ENCODE measurements around the gene SRGAP3. TPM values are rescaled to one million over a fixed set of nuclear protein-coding genes. Genes with fewer than 3 reads are reported as not detected.

Gene SRGAP3
- total and polyA plus RNA-seq, 2 donors (not counting 1 experiment from before 2014, with no cell fraction given), result 1.4 to 1.5 TPM

GRCh38 chr3:9071936-9072666 lies 177.3 kb downstream of the SRGAP3 start:
- Histone ChIP-seq H3K4me1 (ENCODE audit: control insufficient read depth in 2 of 2, insufficient read depth in 2 of 2, low read length in 2 of 2) (no peaks in the 10 kb centered on the region), H3K9ac (ENCODE audit: low read length) (no peak overlapping the region), H3K79me2 (ENCODE audit: control insufficient read depth, insufficient read depth, low read length) (no peaks in the 10 kb centered on the region), H3K4me3 (ENCODE audit: control extremely low read depth in 1 of 5, extremely low read depth in 1 of 5, insufficient read depth in 1 of 5, low read depth in 2 of 5, low read length in 4 of 5) (no peak overlapping the region), H3K27ac (ENCODE audit: low read length in 2 of 2) (no peak overlapping the region), H3K9me3 (ENCODE audit: control extremely low read depth in 1 of 3, control insufficient read depth in 2 of 3, insufficient read depth in 1 of 3, low read length in 2 of 3) (no peaks in the 10 kb centered on the region), H3K27me3 (replicated peaks in 1 of 4; ENCODE audit: control extremely low read depth in 1 of 4, control insufficient read depth in 3 of 4, insufficient read depth in 4 of 4, low read length in 3 of 4) (peaks cover 0 to 3% (median 0%) of the 10 kb centered on the region in 4 experiments), H3K36me3 (replicated peaks in 1 of 2; ENCODE audit: control extremely low read depth in 1 of 2, control insufficient read depth in 1 of 2, extremely low read depth in 1 of 2, insufficient read depth in 2 of 2, low read length in 1 of 2) (no peaks in the 10 kb centered on the region), H3K4me2 (replicated peaks; ENCODE audit: low read depth, low read length, poor library complexity, severe bottlenecking) (no peak overlapping the region), H4K20me1 (ENCODE audit: control insufficient read depth, insufficient read depth, low read length, poor library complexity, severe bottlenecking) (no peaks in the 10 kb centered on the region), H2AFZ (ENCODE audit: insufficient read depth, low read depth, low read length, poor library complexity, severe bottlenecking) (no peak overlapping the region)
- Mint-ChIP-seq H3K4me3 (no peak overlapping the region), H3K9me3 (ENCODE audit: insufficient read depth) (no peaks in the 10 kb centered on the region), H3K27ac (no peak overlapping the region), H3K27me3 (peaks cover 7% of the 10 kb centered on the region), H3K4me1 (no peaks in the 10 kb centered on the region)
- DNase-seq (no peak), ATAC-seq (ENCODE audit: low read depth) (no peak)
- WGBS (ENCODE audit: insufficient coverage), result 82% methylated on average over 9 of the region's 10 CpGs
- TF ChIP-seq CTCF (IDR thresholded peaks at IDR 0.05), result no peak
- TF ChIP-seq EZH2 (IDR thresholded peaks at IDR 0.05; ENCODE audit: borderline replicate concordance, insufficient read depth, low read depth, low read length, poor library complexity, severe bottlenecking), result no peak
- ChIA-PET CTCF (no interaction called here), POLR2A (no interaction called here)
- intact Hi-C loops (cut with micrococcal nuclease), result no loop called here

DNA sequence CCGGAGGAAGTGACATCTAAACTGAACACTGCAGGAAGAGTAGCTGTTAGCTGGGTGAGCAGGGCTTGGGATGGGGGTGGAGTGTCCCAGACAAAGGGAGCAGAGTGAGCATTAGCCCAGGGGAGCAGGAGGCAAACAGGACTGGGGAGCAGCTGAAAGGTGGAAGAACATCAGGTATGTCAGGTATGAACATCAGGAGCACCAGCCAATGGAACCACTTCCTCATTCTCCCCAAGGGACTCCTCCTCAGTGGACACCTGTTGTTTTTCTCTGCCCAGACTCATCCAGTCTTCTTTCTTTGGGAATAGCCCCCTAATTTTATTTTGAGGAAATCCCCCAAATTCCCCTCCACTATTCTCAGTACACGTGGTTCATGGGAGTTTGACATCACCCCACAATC lies 178.5 kb downstream of the SRGAP3 start:
- CTCF ChIA-PET, result no interaction called here
- H3K4me3 ChIP-seq (ENCODE audit: control extremely low read depth in 1 of 5, extremely low read depth in 1 of 5, insufficient read depth in 1 of 5, low read depth in 2 of 5, low read length in 4 of 5), result no peak overlapping the region
- WGBS (ENCODE audit: insufficient coverage), result 90% methylated on average over 2 of the region's 2 CpGs
- H3K9ac ChIP-seq (ENCODE audit: low read length), result no peak overlapping the region
- ATAC-seq (ENCODE audit: low read depth) (no peak), DNase-seq (no peak)
- no peaks in the 10 kb centered on the region for H3K79me2 ChIP-seq (ENCODE audit: control insufficient read depth, insufficient read depth, low read length)
- H2AFZ ChIP-seq (ENCODE audit: insufficient read depth, low read depth, low read length, poor library complexity, severe bottlenecking), result no peak overlapping the region
- no peaks in the 10 kb centered on the region for H3K36me3 ChIP-seq (replicated peaks in 1 of 2; ENCODE audit: control extremely low read depth in 1 of 2, control insufficient read depth in 1 of 2, extremely low read depth in 1 of 2, insufficient read depth in 2 of 2, low read length in 1 of 2)
- Mint-ChIP-seq H3K27ac (no peak overlapping the region), H3K4me1 (no peaks in the 10 kb centered on the region), H3K4me3 (no peak overlapping the region), H3K9me3 (ENCODE audit: insufficient read depth) (no peaks in the 10 kb centered on the region), H3K27me3 (peaks cover 7% of the 10 kb centered on the region)
- POLR2A ChIA-PET, result no interaction called here
- H3K4me1 ChIP-seq (ENCODE audit: control insufficient read depth in 2 of 2, insufficient read depth in 2 of 2, low read length in 2 of 2), result no peaks in the 10 kb centered on the region
- no peaks in the 10 kb centered on the region for H4K20me1 ChIP-seq (ENCODE audit: control insufficient read depth, insufficient read depth, low read length, poor library complexity, severe bottlenecking)
- TF ChIP-seq CTCF (IDR thresholded peaks at IDR 0.05) (no peak), EZH2 (IDR thresholded peaks at IDR 0.05; ENCODE audit: borderline replicate concordance, insufficient read depth, low read depth, low read length, poor library complexity, severe bottlenecking) (no peak)
- H3K4me2 ChIP-seq (replicated peaks; ENCODE audit: low read depth, low read length, poor library complexity, severe bottlenecking), result no peak overlapping the region
- H3K27me3 ChIP-seq (replicated peaks in 1 of 4; ENCODE audit: control extremely low read depth in 1 of 4, control insufficient read depth in 3 of 4, insufficient read depth in 4 of 4, low read length in 3 of 4), result peaks cover 0 to 3% (median 0%) of the 10 kb centered on the region in 4 experiments
- intact Hi-C loops (cut with micrococcal nuclease), result no loop called here
- H3K27ac ChIP-seq (ENCODE audit: low read length in 2 of 2), result no peak overlapping the region
- no peaks in the 10 kb centered on the region for H3K9me3 ChIP-seq (ENCODE audit: control extremely low read depth in 1 of 3, control insufficient read depth in 2 of 3, insufficient read depth in 1 of 3, low read length in 2 of 3)

Measured in B cell (primary cell).